ENCODE data around the gene HACL1. TPM values are rescaled to one million over a fixed set of nuclear protein-coding genes. Genes with fewer than 3 reads are reported as not detected.
A peak's percentile ranks its signal among the peaks of the same experiment; 100 is the strongest.

HACL1 gene
- polyA plus RNA-seq, 1 experiment, result 32.4 TPM

- Histone ChIP-seq H3K4me3 (ENCODE audit: low read depth, low read length) (peak overlapping the region; percentile 5; the same call in 1 of the 2 replicates), H3K36me3 (ENCODE audit: control insufficient read depth, insufficient read depth, low read length) (no peaks in the 10 kb centered on the region), H3K27me3 (ENCODE audit: control insufficient read depth, insufficient read depth, low read length) (no peaks in the 10 kb centered on the region)
- peak; percentile 95 for DNase-seq (ENCODE audit: low read depth)
- ChIA-PET POLR2A (interaction anchor here (0.9 kb wide), 1 partner anchor 151 kb away, joined by 5 read pairs; the partner anchor contains the start of gene ANKRD28), CTCF (interaction anchor here (1.0 kb wide), 1 partner anchor 11 kb away, joined by 3 read pairs; no protein-coding TSS in a partner anchor)
- TF ChIP-seq CTCF (IDR thresholded peaks at IDR 0.05; ENCODE audit: insufficient read depth, low read depth, low read length), result no peak
Observed at GRCh38 chr3:15646851-15647511, 45.6 kb upstream of the HACL1 start.

- peak; percentile 50 for DNase-seq (ENCODE audit: low read depth)
- no peaks in the 10 kb centered on the region for H3K27me3 ChIP-seq (ENCODE audit: control insufficient read depth, insufficient read depth, low read length)
- TF ChIP-seq CTCF (IDR thresholded peaks at IDR 0.05; ENCODE audit: insufficient read depth, low read depth, low read length), result no peak
- POLR2A ChIA-PET, result interaction anchor here (0.8 kb wide), 1 partner anchor 11 kb away, joined by 3 read pairs; no protein-coding TSS in a partner anchor
- H3K36me3 ChIP-seq (ENCODE audit: control insufficient read depth, insufficient read depth, low read length), result no peaks in the 10 kb centered on the region
- H3K4me3 ChIP-seq (ENCODE audit: low read depth, low read length), result no peak overlapping the region
- CTCF ChIA-PET, result interaction anchor here (1.0 kb wide), 2 partner anchors 10 to 11 kb away, joined by 3 read pairs; no protein-coding TSS in a partner anchor
Observed at GRCh38 chr3:15645740-15646501, 44.6 kb upstream of the HACL1 start.

- no peaks in the 10 kb centered on the region for H3K27me3 ChIP-seq (ENCODE audit: control insufficient read depth, insufficient read depth, low read length)
- CTCF ChIA-PET, result interaction anchor here (1.0 kb wide), 1 partner anchor 10 kb away, joined by 3 read pairs; no protein-coding TSS in a partner anchor
- TF ChIP-seq CTCF (IDR thresholded peaks at IDR 0.05; ENCODE audit: insufficient read depth, low read depth, low read length), result no peak
- POLR2A ChIA-PET, result no interaction called here
- H3K4me3 ChIP-seq (ENCODE audit: low read depth, low read length), result no peak overlapping the region
- no peaks in the 10 kb centered on the region for H3K36me3 ChIP-seq (ENCODE audit: control insufficient read depth, insufficient read depth, low read length)
- DNase-seq (ENCODE audit: low read depth), result no peak
Observed at GRCh38 chr3:15645246-15645645, 43.9 kb upstream of the HACL1 start.

GRCh38 chr3:15638891-15639262, 37.5 kb upstream of the HACL1 start:
- TF ChIP-seq CTCF (IDR thresholded peaks at IDR 0.05; ENCODE audit: insufficient read depth, low read depth, low read length), result no peak
- ChIA-PET CTCF (interaction anchor here (0.8 to 1.5 kb wide), 2 partner anchors 9 kb away, joined by 3 to 4 read pairs; no protein-coding TSS in a partner anchor), POLR2A (no interaction called here)
- no peak for DNase-seq (ENCODE audit: low read depth)
- Histone ChIP-seq H3K4me3 (ENCODE audit: low read depth, low read length) (no peak overlapping the region), H3K27me3 (ENCODE audit: control insufficient read depth, insufficient read depth, low read length) (no peaks in the 10 kb centered on the region), H3K36me3 (ENCODE audit: control insufficient read depth, insufficient read depth, low read length) (no peaks in the 10 kb centered on the region)
